Activated effector memory CD4-positive, alpha-beta T cell treated with anti-CD3 and anti-CD28 coated beads, Interleukin-2, amount 50 U/mL, for 16 hours (primary cell): ENCODE results near the gene FEZ2.

Source experiments
- DNase-seq: peaks from one replicate; pipeline ENCODE4 v3.0.0-alpha.2; 2020

FEZ2 gene

GRCh38 chr2:36528274-36528673 is 69.7 kb downstream of the FEZ2 start:
- no peak for DNase-seq

DNA sequence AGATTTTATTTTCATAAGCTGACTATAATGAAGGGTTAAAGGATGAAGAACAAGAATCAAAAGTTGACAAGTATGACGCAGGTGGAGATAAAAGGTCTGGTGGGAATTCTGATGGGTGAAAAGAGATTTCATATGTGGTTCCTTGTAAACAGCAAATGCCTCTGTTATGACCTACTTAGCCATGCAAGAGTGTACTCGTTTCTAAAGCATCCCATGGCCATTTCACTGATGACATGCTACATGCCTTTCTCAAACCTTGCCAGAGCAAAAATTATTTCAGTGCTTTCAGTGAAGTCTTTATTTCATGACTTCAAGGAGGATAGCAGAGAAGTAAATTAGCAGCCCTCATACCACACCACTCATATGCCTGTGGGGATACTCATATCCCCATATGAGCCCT is 71.7 kb downstream of the FEZ2 start:
- no peak for DNase-seq

- no peak for DNase-seq
These were observed 72.7 kb downstream of the FEZ2 start for GRCh38 chr2:36525245-36525644.

DNA sequence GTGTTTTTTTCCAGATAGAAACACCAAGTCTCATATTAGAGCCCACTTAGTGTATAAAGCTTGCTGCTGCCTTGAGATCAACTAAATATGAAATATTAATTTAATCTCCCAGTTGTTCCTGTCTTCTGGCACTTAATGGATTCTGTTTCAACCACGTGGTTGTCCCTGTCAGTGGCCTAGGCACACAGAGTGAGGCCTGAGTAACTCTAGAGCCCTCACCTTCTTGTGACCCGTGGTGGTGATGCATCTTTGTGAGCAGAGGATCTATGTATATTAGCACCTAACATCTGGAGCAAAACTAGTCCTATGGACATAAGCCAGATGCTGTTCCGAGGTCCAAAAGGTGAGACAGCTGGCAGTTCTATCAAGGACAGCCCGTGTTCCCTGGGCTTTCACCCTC is 74.8 kb downstream of the FEZ2 start:
- DNase-seq: no peak

DNA sequence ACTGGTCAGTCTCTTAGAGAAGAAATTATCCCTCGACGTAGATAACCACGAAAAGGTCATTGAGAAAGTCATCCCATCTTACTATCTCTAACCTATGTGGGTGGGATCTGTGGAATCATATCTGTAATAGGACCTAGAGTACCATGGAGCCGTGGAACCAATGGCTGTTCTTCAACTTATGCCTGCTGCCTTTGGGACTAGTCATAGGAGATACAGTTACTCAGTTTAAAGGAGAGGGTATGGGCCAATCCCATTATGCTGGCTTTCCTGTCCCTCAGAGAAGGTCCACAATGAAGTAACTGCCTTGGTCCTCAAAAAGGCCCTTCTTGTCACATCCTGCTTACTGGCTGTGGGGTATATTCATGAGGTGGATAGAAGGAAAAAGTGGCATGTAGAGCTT is 77.5 kb downstream of the FEZ2 start:
- no peak for DNase-seq

- no peak for DNase-seq
These were observed 81.7 kb downstream of the FEZ2 start for GRCh38 chr2:36516136-36516870.

GRCh38 chr2:36515538-36515937 is 82.4 kb downstream of the FEZ2 start:
- DNase-seq: no peak

GRCh38 chr2:36513661-36514060 is 84.3 kb downstream of the FEZ2 start:
- no peak for DNase-seq

DNA sequence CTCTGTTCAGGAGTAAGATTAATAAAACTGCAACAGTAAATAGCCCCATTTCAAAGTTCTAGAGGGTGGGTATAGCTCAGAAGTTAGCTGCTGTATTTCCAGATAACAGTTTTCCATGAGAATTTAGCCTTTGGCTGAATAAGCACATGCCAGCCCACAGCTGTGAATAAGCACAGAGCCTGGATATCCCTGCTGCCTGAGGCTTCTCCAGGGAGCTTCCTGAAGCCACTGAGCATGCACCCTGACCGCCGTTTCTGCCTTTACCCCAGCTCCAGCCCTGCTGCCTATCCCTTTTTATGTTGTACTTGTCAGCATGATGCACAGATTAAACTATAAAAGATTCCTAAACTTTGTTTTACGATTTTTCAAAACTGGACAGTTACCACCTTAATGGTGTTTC is 85.3 kb downstream of the FEZ2 start:
- DNase-seq: no peak

DNA sequence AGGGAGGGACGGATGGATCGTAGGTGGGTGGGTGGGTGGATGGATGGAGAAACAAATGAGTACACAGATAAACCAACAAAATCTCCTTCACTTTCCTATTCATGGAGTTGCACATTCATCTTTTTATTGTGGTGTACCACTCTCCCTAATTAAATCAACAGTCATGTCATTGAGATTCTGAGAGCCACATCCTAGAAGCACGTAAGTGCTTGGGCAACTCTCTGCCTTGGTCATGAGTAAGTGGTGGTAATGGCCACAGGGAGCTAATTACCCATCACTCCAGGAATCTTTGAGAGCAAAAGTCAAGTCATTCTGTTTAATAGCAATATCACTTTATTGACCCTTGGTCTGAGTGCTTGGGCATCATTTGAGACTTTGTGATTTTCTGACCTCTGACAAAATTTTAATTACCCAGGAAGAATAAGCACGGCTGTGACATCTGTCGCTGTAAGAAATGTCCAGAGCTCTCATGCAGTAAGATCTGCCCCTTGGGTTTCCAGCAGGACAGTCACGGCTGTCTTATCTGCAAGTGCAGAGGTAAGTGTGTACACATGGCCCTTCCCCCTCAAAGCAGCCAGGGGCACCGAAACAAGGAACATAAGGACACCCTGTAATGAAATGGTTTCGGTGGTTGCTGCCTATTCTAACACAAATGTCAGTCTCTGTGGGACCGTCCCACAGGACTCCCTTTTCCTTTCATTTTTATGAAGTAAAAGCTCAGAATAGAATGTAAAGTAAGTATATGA is 85.9 kb downstream of the FEZ2 start:
- no peak for DNase-seq

DNA sequence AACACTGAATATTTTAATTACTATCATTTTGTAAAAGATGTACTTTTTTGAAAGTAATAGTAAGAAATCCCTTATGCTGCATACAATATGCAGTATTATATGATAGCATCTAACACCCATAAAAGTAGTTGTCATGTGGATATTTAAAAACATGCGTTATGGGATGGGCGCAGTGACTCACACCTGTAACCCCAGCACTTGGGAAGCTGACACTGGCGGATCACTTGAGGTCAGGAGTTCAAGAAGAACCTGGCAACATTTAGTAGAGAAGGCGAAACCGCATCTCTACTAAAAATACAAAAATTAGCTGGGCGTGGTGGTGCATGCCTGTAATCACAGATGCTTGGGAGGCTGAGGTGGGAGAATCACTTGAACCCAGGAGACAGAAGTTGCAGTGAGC is 88.9 kb downstream of the FEZ2 start:
- DNase-seq: no peak

- DNase-seq: no peak
These were observed 90.6 kb downstream of the FEZ2 start for GRCh38 chr2:36507408-36507812.
